K562 (cell line): ENCODE measurements around the gene PPIL1. TPM values are rescaled to one million over a fixed set of nuclear protein-coding genes. Genes with fewer than 3 reads are reported as not detected.

Source experiments
- CHCHD3 ChIP-seq: fragments of 250-450 bp; sonication (Bioruptor Pico); IDR thresholded peaks from 2 replicates; pipeline ENCODE4 v2.1.2; 2022; ENCODE audit warnings: mild to moderate bottlenecking
- CSDE1 ChIP-seq, 2 experiments: fragments of 450-650 bp; IDR thresholded peaks; 2 replicates each; pipeline ENCODE4 v1.6.1; 2016; ENCODE audit warnings: mild to moderate bottlenecking in 1 of 2
- HDAC6 ChIP-seq: IDR thresholded peaks from 2 replicates; pipeline ENCODE4 v1.6.1; 2012; ENCODE audit warnings: low read depth, mild to moderate bottlenecking, control low read depth, inconsistent platforms, low read length, moderate library complexity
- JUN ChIP-seq, 2 experiments: sonication (generic) in 1 of 2; formaldehyde crosslinking in 1 of 2; IDR thresholded peaks; 2 replicates each; pipeline versions ENCODE4 v1.6.1 to v1.8.0; 2012 to 2022; ENCODE audit warnings: borderline replicate concordance in 2 of 2, mild to moderate bottlenecking in 2 of 2, improper control_type of control experiment in 1 of 2, low read depth in 1 of 2, low read length in 1 of 2, missing genetic modification reagents in 1 of 2
- KDM5B ChIP-seq: fragments of 200-600 bp; sonication (generic); IDR thresholded peaks from 2 replicates; pipeline ENCODE4 v1.6.1; 2012; ENCODE audit warnings: low read depth, mild to moderate bottlenecking, moderate library complexity, low read length, control low read depth, inconsistent platforms; ENCODE audit not compliant: insufficient replicate concordance
- MCM5 ChIP-seq: fragments of 450-650 bp; IDR thresholded peaks from 2 replicates; pipeline ENCODE4 v1.6.1; 2016; ENCODE audit warnings: low read depth
- RB1 ChIP-seq: fragments of 450-650 bp; IDR thresholded peaks from 2 replicates; pipeline ENCODE4 v1.6.1; 2017; ENCODE audit warnings: low read depth, mild to moderate bottlenecking
- TOE1 ChIP-seq, 2 experiments: fragments of 450-650 bp in 1 of 2; sonication (generic) in 1 of 2; formaldehyde crosslinking in 1 of 2; IDR thresholded peaks; 2 replicates each; pipeline versions ENCODE4 v1.7.1 to v1.8.0; 2016 to 2022; ENCODE audit warnings: borderline replicate concordance in 2 of 2, mild to moderate bottlenecking in 2 of 2, antibody characterized with exemption in 1 of 2, inconsistent platforms in 1 of 2, low read depth in 1 of 2, missing genetic modification reagents in 1 of 2, moderate library complexity in 1 of 2
- ZBTB1 ChIP-seq: sonication (generic); formaldehyde crosslinking; IDR thresholded peaks from 2 replicates; pipeline ENCODE4 v1.8.1; 2023; ENCODE audit warnings: missing genetic modification reagents, low read depth, mild to moderate bottlenecking, borderline replicate concordance
- ZNF407 ChIP-seq: fragments of 450-650 bp; IDR thresholded peaks from 2 replicates; pipeline ENCODE4 v1.6.1; 2016; ENCODE audit warnings: low read depth
- ZNF655 ChIP-seq: fragments of 250-450 bp; sonication (Bioruptor Pico); IDR thresholded peaks from 2 replicates; pipeline ENCODE4 v1.5.0; 2021
- polyA plus RNA-seq, 8 experiments: library from polyadenylated mRNA; depleted of rRNA in 4 of 8; stranded (reverse) in 5 of 8; unstranded in 3 of 8; fragments of >200 nt; fragmentation: Nextera tagmentation in 2 of 8; fragmentation: Illumina TruSeq in 1 of 8; extraction: Ambion mirVana in 2 of 8; extraction: Trizol in 1 of 8; gene quantifications; 2 replicates each; pipeline versions ENCODE4 v1.2.1 to v1.2.3, GENCODE V29; 2011 to 2014; ENCODE audit warnings: inconsistent platforms in 1 of 8, missing spikeins in 1 of 8
- total RNA-seq, 7 experiments: library from RNA; depleted of rRNA in 6 of 7; stranded (reverse); fragments of >200 nt in 6 of 7; fragmentation: Illumina TruSeq in 2 of 7; extraction: Trizol in 2 of 7; gene quantifications; 2 replicates each; pipeline versions ENCODE4 v1.2.1 to v1.2.3, GENCODE V29; 2011 to 2021; ENCODE audit warnings: low replicate concordance in 1 of 7
- TF ChIP-seq, protein P1 (sequence below): fragments of 250-450 bp; sonication (Bioruptor Pico); IDR thresholded peaks from 2 replicates; pipeline ENCODE4 v1.5.0; 2020; ENCODE audit warnings: mild to moderate bottlenecking
- TF ChIP-seq, protein P2 (sequence below): fragments of 250-450 bp; sonication (Bioruptor Pico); IDR thresholded peaks from 2 replicates; pipeline ENCODE4 v1.8.0; 2022; ENCODE audit warnings: moderate library complexity, mild to moderate bottlenecking, inconsistent platforms

Gene PPIL1
- total and polyA plus RNA-seq, 9 of the 15 experiments (the other 6 are each of a cell fraction or from before 2014, with no cell fraction given): 65.8 to 205 (median 130) TPM

- TF ChIP-seq, protein P1, sequence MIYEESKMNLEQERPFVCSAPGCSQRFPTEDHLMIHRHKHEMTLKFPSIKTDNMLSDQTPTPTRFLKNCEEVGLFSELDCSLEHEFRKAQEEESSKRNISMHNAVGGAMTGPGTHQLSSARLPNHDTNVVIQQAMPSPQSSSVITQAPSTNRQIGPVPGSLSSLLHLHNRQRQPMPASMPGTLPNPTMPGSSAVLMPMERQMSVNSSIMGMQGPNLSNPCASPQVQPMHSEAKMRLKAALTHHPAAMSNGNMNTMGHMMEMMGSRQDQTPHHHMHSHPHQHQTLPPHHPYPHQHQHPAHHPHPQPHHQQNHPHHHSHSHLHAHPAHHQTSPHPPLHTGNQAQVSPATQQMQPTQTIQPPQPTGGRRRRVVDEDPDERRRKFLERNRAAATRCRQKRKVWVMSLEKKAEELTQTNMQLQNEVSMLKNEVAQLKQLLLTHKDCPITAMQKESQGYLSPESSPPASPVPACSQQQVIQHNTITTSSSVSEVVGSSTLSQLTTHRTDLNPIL (CRISPR knock-in tag): no peak; the same call in 1 of the 2 replicates
- no peak for TF ChIP-seq ZNF407
- TF ChIP-seq HDAC6: no peak
- TF ChIP-seq RB1: no peak
- peak; percentile 84; the same call in 1 of the 2 replicates for TF ChIP-seq JUN (IDR thresholded peaks at IDR 0.05; ENCODE audit: borderline replicate concordance, low read depth, low read length)
- TF ChIP-seq JUN (CRISPR knock-in tag; IDR thresholded peaks at IDR 0.05; ENCODE audit: borderline replicate concordance): no peak
- no peak for TF ChIP-seq CHCHD3
- TF ChIP-seq KDM5B: no peak
- peak; percentile 89 for TF ChIP-seq TOE1 (IDR thresholded peaks at IDR 0.05; ENCODE audit: borderline replicate concordance)
- TF ChIP-seq TOE1 (CRISPR knock-in tag; IDR thresholded peaks at IDR 0.05; ENCODE audit: borderline replicate concordance, low read depth): no peak
- TF ChIP-seq ZBTB1: no peak
- no peak for TF ChIP-seq CSDE1 (IDR thresholded peaks at IDR 0.05)
- TF ChIP-seq, protein P2, sequence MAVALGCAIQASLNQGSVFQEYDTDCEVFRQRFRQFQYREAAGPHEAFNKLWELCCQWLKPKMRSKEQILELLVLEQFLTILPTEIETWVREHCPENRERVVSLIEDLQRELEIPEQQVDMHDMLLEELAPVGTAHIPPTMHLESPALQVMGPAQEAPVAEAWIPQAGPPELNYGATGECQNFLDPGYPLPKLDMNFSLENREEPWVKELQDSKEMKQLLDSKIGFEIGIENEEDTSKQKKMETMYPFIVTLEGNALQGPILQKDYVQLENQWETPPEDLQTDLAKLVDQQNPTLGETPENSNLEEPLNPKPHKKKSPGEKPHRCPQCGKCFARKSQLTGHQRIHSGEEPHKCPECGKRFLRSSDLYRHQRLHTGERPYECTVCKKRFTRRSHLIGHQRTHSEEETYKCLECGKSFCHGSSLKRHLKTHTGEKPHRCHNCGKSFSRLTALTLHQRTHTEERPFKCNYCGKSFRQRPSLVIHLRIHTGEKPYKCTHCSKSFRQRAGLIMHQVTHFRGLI (CRISPR knock-in tag): no peak
- TF ChIP-seq MCM5: no peak
- no peak for TF ChIP-seq ZNF655
These were observed 53.7 kb downstream of the PPIL1 start (continued) for GRCh38 chr6:36820700-36821580.
